GM21825 (cell line): ENCODE results near the gene GADL1.

Experiments
- ATAC-seq: cut with Tn5 transposase; IDR thresholded peaks from one replicate; pipeline ENCODE4 v1.9.1; 2021; ENCODE audit warnings: mild to moderate bottlenecking, moderate library complexity; ENCODE audit not compliant: unreplicated experiment

The GADL1 gene, protein sequence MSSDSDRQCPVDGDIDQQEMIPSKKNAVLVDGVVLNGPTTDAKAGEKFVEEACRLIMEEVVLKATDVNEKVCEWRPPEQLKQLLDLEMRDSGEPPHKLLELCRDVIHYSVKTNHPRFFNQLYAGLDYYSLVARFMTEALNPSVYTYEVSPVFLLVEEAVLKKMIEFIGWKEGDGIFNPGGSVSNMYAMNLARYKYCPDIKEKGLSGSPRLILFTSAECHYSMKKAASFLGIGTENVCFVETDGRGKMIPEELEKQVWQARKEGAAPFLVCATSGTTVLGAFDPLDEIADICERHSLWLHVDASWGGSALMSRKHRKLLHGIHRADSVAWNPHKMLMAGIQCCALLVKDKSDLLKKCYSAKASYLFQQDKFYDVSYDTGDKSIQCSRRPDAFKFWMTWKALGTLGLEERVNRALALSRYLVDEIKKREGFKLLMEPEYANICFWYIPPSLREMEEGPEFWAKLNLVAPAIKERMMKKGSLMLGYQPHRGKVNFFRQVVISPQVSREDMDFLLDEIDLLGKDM

DNA sequence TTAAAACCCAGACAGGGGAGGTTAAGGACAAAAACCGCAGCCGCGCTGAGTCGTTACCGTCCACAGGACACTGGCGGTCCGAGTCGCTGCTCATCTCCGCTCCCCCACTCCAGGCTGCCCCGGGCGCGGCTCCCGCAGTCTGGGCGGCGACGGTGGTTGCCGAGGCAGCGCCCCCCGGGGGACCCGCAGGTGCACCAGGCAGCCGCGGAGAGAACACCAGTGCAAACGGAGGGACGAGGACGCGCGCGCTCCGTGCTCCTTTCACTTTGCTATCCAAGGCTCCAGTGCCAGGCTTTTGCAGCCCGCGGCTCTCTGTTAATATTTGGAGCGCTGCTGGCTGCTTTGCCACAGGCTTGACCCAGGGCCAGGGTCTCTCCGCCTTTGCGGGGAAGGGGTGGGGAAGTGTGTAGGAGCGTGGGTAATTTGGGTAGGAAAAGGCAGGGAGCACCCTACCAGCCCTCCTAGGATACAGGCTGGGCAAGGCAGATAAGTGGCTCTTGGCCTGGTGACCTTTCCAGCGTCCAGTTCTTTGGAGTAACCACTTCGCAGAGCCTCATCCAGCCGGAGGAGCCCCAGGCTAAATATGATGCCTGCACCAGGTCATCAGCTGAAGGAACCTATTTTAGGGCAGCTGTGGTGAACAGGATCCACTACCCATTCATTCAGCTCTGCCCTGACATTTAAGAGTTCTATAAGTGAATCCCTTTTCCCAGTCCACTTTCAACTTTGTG, at the start of gene GADL1:
Gene GADL1 (minus strand): TSS at position 141 of the 731 bp plus-strand sequence. CDS start 47 bp downstream, at position 94.
- ATAC-seq = no peak

DNA sequence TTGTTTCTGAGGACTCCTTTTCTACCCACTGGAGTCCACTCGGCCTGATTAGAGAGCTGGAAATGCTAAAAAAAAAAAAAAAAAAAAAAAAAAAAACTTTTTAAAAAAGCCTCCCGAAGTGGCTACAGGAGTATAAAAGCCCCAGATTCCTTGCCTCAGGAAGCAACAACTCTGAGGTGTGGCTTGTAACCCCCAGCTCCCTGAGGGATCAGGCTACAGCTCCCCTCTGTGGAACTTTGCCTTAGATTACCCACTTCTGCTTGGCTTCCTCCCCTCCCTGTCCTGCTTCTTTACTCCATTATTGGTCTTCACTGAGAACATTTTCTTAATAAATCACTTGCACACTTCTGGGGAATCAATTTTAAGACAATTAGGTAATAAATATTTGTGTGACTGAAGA, 49.7 kb upstream of the GADL1 start:
- ATAC-seq = no peak

DNA sequence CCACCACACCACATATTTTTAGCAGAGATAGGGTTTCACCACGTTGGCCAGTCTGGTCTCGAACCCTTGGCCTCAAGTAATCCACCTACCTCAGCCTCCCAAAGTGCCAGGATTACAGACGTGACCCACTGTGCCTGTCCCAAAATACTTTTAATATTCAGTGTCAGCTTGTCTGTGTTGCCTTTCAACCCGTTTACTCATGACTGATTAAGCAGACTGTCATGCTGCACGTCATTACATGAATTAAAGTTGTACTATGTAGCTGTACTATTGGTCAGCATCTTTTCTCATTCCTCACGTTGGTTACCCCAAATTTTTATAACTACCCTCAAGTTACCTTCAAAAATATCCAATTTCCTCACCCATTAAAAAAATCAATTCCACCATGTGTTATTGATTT, 48.7 kb upstream of the GADL1 start:
- ATAC-seq = no peak

DNA sequence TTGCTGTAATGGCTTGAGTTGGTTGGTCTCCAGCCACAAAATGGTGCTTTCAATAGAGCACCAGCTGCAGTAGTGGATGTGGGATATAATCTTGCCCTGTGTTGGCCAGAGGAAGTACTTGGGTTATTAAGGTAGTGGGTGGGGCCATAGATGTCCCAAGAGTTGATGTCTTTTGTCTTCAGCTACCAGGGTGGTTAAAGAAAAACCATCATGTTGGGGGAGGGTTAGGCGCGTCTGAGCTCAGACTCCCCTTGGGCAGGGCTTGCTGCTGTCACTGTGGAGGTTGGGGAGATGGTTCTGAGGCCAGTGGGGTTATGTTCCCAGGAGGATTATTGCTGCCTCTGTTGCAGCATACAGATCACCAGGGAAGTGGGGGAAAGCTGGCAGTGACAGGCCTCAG, 46.9 kb upstream of the GADL1 start:
- no peak for ATAC-seq

DNA sequence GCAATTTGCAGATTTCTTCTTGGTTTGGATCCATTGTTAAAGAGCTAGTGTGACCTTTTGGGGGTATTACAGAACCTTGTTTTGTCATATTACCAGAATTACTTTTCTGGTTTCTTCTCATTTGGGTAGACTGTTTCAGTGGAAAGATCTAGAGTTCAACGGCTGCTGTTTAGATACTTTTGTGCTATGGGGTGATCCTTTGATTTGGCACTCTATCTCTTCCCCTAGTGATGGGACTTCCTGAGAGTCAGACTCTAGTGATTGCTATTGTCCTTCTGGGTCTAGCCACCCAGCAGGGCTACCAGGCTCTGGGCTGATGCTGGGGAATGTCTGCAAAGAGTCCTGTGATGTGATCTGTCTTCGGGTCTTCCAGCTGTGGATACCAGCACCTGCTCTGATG, 46.3 kb upstream of the GADL1 start:
- no peak for ATAC-seq

DNA sequence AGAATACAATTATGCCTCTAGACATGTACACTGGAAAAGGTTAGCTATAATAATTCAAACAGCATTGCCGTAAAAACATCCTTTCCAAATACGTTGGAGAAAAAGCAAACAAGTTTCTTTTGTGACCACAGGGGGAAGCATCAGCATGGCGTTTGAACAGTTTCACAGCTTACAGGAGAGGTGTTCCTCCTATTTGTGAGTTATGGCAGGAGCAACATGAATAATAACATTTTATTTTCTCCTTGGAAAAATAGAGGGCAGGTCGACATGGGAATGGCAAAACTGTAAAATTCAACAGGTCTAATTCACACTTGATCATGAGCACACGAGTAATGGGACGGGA, 39.7 kb upstream of the GADL1 start:
- no peak for ATAC-seq

DNA sequence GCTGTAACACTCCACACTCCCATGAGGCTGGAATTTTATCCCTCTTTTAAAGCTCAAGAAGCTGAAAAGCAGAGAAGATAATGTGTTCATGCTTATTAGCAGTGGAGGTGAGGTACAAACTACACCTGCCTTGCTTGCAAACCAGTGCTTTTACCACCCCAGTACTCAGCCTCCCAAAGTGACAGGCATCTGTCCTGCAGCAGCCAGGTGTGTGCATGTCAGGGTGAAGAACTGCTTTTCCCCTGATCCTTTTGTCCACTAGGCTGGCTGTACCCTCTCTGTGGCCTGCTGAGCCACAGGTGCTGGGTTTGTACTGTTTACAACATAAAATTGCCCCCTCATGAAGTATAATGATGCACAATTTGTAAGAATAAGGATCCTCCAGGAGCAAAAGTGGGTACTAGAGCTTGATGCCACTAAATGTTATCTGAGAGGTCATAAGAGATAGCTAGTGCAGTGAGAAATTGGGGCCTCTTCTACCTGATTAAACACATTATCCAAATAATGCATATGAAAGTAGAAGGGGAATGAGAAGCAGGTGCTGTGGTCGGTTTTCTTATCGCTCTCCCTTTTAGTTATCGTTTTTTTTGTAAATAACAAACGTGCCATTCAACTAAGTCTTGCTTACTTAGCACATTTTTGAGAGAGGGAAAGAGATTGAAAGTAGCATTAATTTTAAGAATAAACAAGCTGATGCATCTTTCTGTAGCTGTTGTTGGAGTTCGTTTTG, 39.2 kb upstream of the GADL1 start:
- no peak for ATAC-seq

DNA sequence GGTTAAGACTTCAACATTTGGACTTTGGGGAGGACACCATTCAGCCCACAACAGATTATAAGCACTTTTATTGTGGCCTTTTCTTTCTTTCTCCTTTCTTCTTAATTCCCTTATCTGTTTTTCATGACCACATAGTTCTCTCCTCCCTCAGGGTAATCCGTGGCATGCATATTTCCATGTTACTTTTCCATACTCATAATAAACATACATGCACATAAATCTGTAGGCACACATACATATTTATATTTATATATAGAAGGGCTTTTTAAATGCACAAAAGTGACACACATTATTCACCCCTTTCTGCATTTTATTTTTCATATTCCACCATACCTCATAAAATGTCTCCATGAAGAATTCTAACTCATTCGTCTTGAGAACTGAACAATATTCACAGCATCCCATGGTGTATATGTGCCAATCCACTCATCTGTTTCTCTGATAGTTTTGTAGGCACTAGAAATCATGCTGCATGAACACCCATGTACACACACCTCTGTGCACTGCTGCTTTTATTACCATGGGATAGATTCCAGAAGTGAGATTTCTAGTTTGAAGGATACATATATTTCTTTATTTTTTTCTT, 38.1 kb upstream of the GADL1 start:
- no peak for ATAC-seq

DNA sequence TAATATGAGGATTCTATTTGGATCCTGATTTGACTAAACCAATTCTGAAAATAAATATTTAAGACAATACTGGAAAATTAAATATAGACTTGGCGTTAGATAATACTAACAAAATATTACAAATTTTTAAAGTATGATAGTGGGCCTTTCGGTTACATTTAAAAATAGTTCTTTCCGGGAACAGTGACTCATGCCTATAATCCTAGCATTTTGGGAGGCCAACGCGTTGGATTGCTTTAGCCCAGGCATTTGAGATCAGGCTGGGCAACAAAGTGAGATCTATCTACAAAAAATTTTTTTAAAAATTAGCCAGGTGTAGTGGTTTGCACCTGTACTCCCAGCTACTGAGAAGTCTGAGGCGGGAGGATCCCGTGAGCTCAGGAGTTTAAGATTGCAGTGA, 30.3 kb upstream of the GADL1 start:
- no peak for ATAC-seq

DNA sequence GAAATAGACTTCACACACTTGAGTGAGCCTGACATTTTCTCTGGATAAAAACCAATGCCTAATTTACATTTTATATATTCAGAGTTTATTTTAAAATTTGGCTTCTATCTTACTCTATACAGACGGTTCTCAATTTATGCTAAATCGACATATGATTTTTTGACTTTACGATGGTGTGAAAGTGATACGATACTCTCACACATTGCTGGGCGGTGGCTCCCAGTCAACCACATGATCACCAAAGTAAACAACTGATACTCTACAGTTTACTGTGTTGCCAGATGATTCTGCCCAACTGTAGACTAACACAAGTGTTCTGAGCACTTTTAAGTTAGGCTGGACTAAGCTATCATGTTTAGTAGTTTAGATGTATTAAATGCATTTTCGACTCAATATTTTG, 25.1 kb upstream of the GADL1 start:
- no peak for ATAC-seq

DNA sequence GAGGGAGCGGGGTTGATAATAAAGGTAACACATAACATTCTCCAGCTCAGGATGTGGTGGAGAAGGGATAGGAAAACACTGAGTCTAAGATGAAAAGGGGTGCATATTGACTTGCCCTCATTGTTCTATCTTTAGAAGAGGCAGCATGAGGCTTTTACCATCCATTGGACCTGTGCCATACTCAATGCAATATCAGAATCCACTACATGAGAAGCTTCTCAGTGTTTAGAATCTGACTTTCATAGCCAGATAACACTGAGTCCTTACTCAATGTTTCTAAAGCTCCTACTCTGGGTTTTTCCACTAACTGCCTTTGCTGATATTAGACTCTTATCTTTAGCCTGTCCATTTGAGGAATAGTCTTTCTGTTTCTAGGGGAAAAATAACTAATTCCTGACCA, 24.3 kb upstream of the GADL1 start:
- no peak for ATAC-seq

DNA sequence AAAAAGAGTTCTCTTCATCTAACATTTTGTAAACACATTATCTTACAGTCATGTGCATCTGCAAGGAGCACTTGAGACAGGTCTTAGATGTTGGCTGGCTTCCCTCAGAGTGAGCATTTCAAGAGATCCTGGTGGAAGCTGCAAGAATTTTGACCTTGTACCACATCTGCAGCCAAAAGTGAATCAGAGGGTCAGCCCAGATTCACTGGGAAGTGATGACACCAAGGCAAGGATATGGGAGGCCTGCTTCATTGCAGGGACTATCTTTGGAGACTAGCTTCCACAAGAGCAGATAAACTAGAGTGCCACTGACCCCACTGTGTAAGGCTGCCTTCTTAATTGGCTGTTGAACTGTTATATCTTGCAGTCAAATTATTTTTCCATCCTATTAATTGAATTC, 21.3 kb upstream of the GADL1 start:
- ATAC-seq = no peak

DNA sequence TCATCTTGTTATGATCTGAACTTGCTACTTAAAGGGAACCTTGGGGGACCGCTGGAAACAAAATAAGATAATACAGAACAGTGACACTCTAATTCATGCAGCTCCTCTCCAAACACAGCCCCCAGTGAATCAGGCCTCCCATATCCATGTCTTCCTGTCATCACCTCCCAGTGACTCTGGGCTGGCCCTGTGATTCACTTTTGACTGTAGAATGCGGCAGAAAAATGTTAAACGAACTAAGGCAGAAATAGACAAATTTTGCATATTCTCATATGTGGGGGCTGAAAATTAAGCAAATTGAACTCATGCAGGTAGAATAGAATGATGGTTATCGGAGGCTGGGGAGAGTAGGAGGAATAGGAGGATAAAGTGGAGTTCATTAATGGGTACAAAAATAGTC, 20.2 kb upstream of the GADL1 start:
- no peak for ATAC-seq

DNA sequence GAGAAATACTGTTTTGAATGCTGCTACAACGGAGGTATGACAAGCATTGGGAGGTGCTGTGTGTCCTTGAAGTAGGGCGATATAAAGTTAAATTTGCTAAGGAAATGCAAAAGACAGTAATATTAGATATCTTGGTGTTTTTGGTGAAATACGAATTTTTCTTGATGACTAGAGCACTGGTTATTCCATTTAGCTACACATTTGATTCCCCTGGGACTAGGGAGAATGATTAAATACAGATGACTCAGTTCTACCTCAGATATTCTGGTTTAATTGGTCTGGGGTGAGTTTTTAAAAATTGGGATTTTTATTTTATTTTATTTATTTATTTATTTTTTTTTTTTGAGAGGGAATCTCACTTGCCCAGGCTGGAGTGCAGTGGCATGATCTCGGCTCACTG, 18.7 kb upstream of the GADL1 start:
- no peak for ATAC-seq

DNA sequence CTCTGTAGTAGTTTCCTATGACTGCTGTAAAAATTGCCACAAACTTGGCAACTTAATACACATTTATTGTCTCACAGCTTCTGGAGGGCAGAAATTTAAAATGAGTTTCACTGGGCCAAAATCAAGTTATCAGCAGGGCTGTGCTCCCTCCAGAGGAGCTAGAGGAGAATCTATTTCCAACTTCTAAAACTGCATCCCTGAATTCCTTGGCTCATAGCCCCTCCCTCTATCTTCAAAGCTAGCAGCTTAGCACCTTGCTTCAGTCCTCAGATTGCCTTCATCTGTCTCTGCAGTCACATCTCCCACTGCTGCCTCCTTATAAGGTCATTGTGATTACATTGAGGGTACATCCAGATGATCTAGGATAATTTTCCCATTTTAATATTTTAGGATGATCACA, 17.8 kb upstream of the GADL1 start:
- no peak for ATAC-seq

DNA sequence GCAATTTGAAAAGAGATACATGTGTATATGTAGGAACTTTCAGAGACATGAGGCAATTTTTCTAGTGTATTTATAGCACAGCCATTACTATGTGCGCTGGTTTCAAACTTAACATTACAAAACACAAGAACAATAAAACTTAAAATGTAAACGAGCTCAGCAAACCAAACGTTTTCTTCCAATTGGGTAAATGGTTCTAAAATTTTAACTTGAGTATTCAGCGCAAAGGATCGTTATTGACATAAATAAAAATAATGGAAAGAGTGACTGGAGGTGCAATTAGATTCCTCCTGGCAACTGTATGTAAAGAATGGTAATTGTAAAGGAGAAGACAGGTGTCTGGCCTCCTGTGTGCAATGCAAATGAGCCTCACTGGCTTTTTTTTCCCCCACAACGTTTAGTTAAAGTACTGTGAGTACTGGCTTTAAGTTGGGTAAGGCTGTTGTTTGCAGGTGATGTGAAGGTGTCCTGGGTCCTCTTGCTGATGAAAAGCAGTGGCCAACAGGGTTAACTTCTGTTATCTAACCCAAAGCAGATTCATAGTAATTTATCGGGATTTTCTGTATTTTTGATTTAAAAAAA, 14.1 kb upstream of the GADL1 start:
- no peak for ATAC-seq

DNA sequence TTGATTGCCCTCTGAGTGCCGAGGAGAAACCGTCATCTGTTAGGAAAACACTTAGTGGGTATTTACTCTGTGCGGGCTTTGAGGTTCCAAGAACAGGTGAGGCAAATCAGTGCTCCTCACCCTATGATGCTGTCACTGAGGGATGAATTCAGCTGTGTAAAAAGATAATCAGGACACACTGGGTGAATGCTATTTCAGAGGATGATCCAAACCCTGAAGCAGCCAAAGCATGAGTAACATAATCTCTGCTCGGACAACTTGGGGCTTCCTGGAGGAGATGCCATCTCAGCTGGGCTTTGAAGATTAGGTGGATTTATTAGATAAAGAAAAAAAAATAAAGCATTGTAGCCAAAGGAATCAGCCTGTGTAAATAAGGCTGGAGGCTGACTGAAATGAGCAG, 10.5 kb upstream of the GADL1 start:
- ATAC-seq = no peak

DNA sequence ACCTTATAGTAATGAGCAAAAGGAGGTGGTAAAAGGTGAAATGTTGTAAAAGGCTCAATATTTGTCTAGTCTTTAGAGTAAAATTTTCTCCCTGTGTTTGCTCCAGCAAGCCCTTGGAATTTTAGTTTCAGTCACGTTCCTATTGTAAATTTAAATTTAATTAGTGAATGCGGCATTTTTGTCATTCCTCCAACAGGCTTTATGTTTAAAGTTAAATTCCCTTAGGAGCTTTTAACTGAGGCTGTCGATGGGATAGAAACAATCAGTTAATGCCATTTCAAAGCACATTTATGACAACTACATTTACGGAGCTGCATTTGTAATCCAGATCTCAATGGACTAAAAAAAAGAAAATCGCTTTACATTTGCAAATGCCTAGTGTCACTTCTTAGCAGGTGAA, 868 bp upstream of the GADL1 start:
- no peak for ATAC-seq

DNA sequence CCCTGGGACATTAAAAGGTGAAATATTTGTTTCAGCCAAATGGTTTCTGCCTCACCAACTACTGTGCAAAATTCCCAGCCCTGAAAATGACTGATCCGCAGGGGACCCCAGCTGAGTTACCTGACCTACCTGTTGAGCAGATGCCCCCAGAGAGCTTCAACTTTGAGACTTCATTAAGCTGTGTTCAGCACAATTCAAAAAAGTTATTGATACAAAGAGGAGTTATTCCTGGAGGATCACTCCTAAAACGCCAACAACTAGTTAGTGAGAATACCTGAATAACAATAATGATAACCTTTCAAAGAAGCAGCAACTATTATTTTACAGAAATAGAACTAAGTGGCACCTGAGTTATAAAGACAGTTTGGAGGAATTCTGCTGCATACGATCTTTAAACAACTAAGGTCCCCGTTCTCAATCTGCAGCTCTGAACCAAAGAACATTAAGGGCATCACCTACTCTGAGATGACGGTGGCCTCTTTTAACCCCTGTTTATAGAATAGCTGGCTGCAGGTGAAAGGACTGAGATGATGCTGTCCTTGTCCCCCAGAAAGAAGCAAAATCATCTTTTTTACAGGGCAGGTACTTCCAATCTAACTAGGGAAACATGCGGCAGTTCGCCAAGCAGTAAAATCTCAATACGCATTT, 659 bp downstream of the GADL1 start:
- no peak for ATAC-seq

DNA sequence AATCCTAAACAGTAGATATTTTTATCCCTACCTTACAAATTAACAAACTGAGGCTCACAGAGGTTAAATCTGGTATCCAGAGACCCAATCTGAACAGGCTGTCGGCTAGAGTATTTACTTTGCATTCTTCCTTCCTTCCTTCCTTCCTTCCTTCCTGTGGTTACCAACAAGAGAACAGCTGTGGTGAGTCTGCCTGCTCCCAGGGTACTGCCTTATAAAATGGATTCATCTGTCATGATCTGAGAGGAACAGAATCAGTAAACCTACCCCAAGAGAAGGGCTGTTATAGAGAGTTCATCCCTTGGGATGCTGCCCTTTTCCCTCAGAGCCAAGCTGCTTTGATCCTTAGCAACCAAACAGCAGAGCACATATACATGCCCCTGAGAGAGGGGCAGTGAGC, 3.6 kb downstream of the GADL1 start:
- ATAC-seq = no peak
